NCI-H128 (cell line): ENCODE data around the gene ARMC3.
"Not testable (repeated sequence)": the region's sequence is repeated elsewhere in the genome, so short reads cannot be mapped to it uniquely, and the experiment has no call there.

ENCODE experiments used
- DNase-seq: peaks from one replicate; lab custom pipeline; 2025; ENCODE audit not compliant: unreplicated experiment; lab: John Stamatoyannopoulos, UW

The ARMC3 gene

GRCh38 chr10:23070913-23071218 lies 143.0 kb downstream of the ARMC3 start:
- DNase-seq: peak; percentile 22

GRCh38 chr10:23072593-23072992 lies 144.7 kb downstream of the ARMC3 start:
- DNase-seq: not testable (repeated sequence)

- DNase-seq: no peak
These were observed 145.7 kb downstream of the ARMC3 start for GRCh38 chr10:23073527-23073926.

- DNase-seq: no peak
These were observed 147.8 kb downstream of the ARMC3 start for GRCh38 chr10:23075672-23076071.

GRCh38 chr10:23078114-23078513 lies 150.3 kb downstream of the ARMC3 start:
- no peak for DNase-seq

- no peak for DNase-seq
These were observed 151.8 kb downstream of the ARMC3 start for GRCh38 chr10:23079700-23080099.

- DNase-seq: no peak
These were observed 152.4 kb downstream of the ARMC3 start for GRCh38 chr10:23080262-23080661.

- DNase-seq: no peak
These were observed 153.4 kb downstream of the ARMC3 start for GRCh38 chr10:23081221-23081750.

GRCh38 chr10:23081891-23082290 lies 154.0 kb downstream of the ARMC3 start:
- DNase-seq: no peak
